C4-2B (cell line): ENCODE results near the gene LMAN2L.

Experiments used
- H3K27ac ChIP-seq: fragments of 450-650 bp; 2 replicates; pipeline ENCODE4 v1.5.1; 2017
- CTCF ChIP-seq: fragments of 450-650 bp; conservative IDR thresholded peaks from 2 replicates; pipeline ENCODE4 v1.5.1; 2017; ENCODE audit warnings: mild to moderate bottlenecking
- ZFX ChIP-seq: fragments of 450-650 bp; IDR thresholded peaks from 2 replicates; pipeline ENCODE4 v1.6.1; 2017

Gene LMAN2L

GRCh38 chr2:96690306-96691021 lies 49.4 kb downstream of the LMAN2L start:
- TF ChIP-seq ZFX, result no peak
- TF ChIP-seq CTCF, result no peak
- H3K27ac ChIP-seq, result no peak overlapping the region

- TF ChIP-seq ZFX, result no peak
- no peak for TF ChIP-seq CTCF
- H3K27ac ChIP-seq, result no peak overlapping the region
Measured at GRCh38 chr2:96689431-96689991, 50.4 kb downstream of the LMAN2L start.

GRCh38 chr2:96688649-96689430 lies 51.0 kb downstream of the LMAN2L start:
- TF ChIP-seq ZFX (no peak), CTCF (no peak)
- H3K27ac ChIP-seq, result no peak overlapping the region

- TF ChIP-seq CTCF (no peak), ZFX (no peak)
- no peak overlapping the region for H3K27ac ChIP-seq
Measured at GRCh38 chr2:96687711-96688640, 51.9 kb downstream of the LMAN2L start.

GRCh38 chr2:96687266-96687665 lies 52.6 kb downstream of the LMAN2L start:
- no peak overlapping the region for H3K27ac ChIP-seq
- TF ChIP-seq ZFX, result no peak
- TF ChIP-seq CTCF, result no peak

- TF ChIP-seq ZFX, result no peak
- no peak for TF ChIP-seq CTCF
- H3K27ac ChIP-seq, result no peak overlapping the region
Measured at GRCh38 chr2:96685577-96686459, 54.0 kb downstream of the LMAN2L start.
